SH-SY5Y (cell line): Measurements from ENCODE around the gene DAGLA.

ENCODE experiments used
- GATA2 ChIP-seq: IDR thresholded peaks from 2 replicates; pipeline ENCODE4 v1.6.1; 2011; ENCODE audit warnings: mild to moderate bottlenecking, low read depth, low read length
- GATA3 ChIP-seq: IDR thresholded peaks from 2 replicates; pipeline ENCODE4 v1.6.1; 2011; ENCODE audit warnings: low read depth, mild to moderate bottlenecking, low read length, moderate library complexity

GRCh38 chr11:61739413-61739812, 59.2 kb downstream of the DAGLA start:
- TF ChIP-seq GATA2, result no peak
- no peak for TF ChIP-seq GATA3
